B cell (primary cell): ENCODE measurements around the gene RIC1. TPM values are rescaled to one million over a fixed set of nuclear protein-coding genes. Genes with fewer than 3 reads are reported as not detected.

ENCODE experiments used
- ATAC-seq: fragments of 200-7000 bp; cut with Tn5 transposase; one replicate; pipeline ENCODE4 v1.10.0; 2021; ENCODE audit warnings: low read depth, mild to moderate bottlenecking, moderate number of reproducible peaks, moderate library complexity
- CTCF ChIA-PET: fragments of 350-600 bp; sonication (Branson Sonifier 250); formaldehyde crosslinking; loops from one replicate; lab custom pipeline; 2021; ENCODE audit warnings: antibody characterized with exemption, inconsistent platforms; lab: Charles Lee
- POLR2A ChIA-PET: fragments of 350-600 bp; sonication (Branson Sonifier 250); formaldehyde crosslinking; loops from one replicate; lab custom pipeline; 2021; ENCODE audit warnings: antibody characterized with exemption; lab: Charles Lee
- DNase-seq: peaks from one replicate; pipeline ENCODE4 v3.0.0; 2013
- H2AFZ ChIP-seq: 2 replicates; pipeline ENCODE4 v1.6.1; 2012; ENCODE audit warnings: mild to moderate bottlenecking, low read depth, low read length; ENCODE audit not compliant: insufficient read depth, poor library complexity, severe bottlenecking
- H3K27ac ChIP-seq, 2 donors: 1 replicate in 1 of 2; 2 replicates in 1 of 2; pipeline ENCODE4 v1.5.1; 2012 to 2013; ENCODE audit warnings: low read length in 2 of 2, mild to moderate bottlenecking in 2 of 2, moderate library complexity in 1 of 2
- H3K27me3 ChIP-seq, 4 experiments: fragments of 200-600 bp in 1 of 4; sonication (generic) in 1 of 4; replicated peaks in 1 of 4; 1 replicate in 2 of 4; 2 replicates in 2 of 4; pipeline versions ENCODE4 v1.6.1 to v1.7.0; 2013 to 2016; ENCODE audit warnings: low read length in 3 of 4, mild to moderate bottlenecking in 2 of 4, mixed read lengths in 1 of 4, moderate library complexity in 1 of 4; ENCODE audit not compliant: insufficient read depth in 4 of 4, control insufficient read depth in 3 of 4; ENCODE audit errors: control extremely low read depth in 1 of 4
- H3K36me3 ChIP-seq, 2 experiments: replicated peaks in 1 of 2; 1 replicate in 1 of 2; 2 replicates in 1 of 2; pipeline versions ENCODE4 v1.6.1 to v1.7.1; 2013; ENCODE audit warnings: low read length in 1 of 2; ENCODE audit not compliant: insufficient read depth in 2 of 2, control insufficient read depth in 1 of 2; ENCODE audit errors: control extremely low read depth in 1 of 2, extremely low read depth in 1 of 2
- H3K4me1 ChIP-seq, 2 donors: fragments of 200-600 bp in 1 of 2; sonication (generic) in 1 of 2; 1 replicate in 1 of 2; 2 replicates in 1 of 2; pipeline versions ENCODE4 v1.5.1 to v1.6.1; 2013 to 2017; ENCODE audit warnings: low read length in 2 of 2; ENCODE audit not compliant: control insufficient read depth in 2 of 2, insufficient read depth in 2 of 2
- H3K4me2 ChIP-seq: replicated peaks from 2 replicates; pipeline ENCODE3; 2012; ENCODE audit warnings: mild to moderate bottlenecking, low read depth, low read length; ENCODE audit not compliant: poor library complexity, severe bottlenecking
- H3K4me3 ChIP-seq, 5 experiments: fragments of 200-600 bp in 1 of 5; sonication (generic) in 1 of 5; 1 replicate in 3 of 5; 2 replicates in 2 of 5; pipeline versions ENCODE4 v1.5.1 to v1.7.0; 2011 to 2016; ENCODE audit warnings: low read length in 4 of 5, mild to moderate bottlenecking in 4 of 5, low read depth in 2 of 5, control low read depth in 1 of 5, moderate library complexity in 1 of 5; ENCODE audit not compliant: insufficient read depth in 1 of 5; ENCODE audit errors: control extremely low read depth in 1 of 5, extremely low read depth in 1 of 5
- H3K79me2 ChIP-seq: fragments of 200-600 bp; sonication (generic); one replicate; pipeline ENCODE4 v1.6.0; 2016; ENCODE audit warnings: low read length; ENCODE audit not compliant: control insufficient read depth, insufficient read depth
- H3K9ac ChIP-seq: fragments of 200-600 bp; sonication (generic); 2 replicates; pipeline ENCODE4 v1.6.1; 2017; ENCODE audit warnings: mild to moderate bottlenecking, low read length, moderate library complexity
- H3K9me3 ChIP-seq, 3 donors: one replicate each; pipeline versions ENCODE4 v1.6.1 to v1.7.1; 2013; ENCODE audit warnings: low read length in 2 of 3; ENCODE audit not compliant: control insufficient read depth in 2 of 3, insufficient read depth in 1 of 3; ENCODE audit errors: control extremely low read depth in 1 of 3
- H4K20me1 ChIP-seq: 2 replicates; pipeline ENCODE4 v1.6.0; 2012; ENCODE audit warnings: mild to moderate bottlenecking, low read length; ENCODE audit not compliant: insufficient read depth, control insufficient read depth, poor library complexity, severe bottlenecking
- H3K27ac Mint-ChIP-seq: one replicate; pipeline ENCODE4 v1.8.0; 2021; ENCODE audit warnings: mixed read lengths
- H3K27me3 Mint-ChIP-seq: one replicate; pipeline ENCODE4 v1.8.0; 2021; ENCODE audit warnings: mixed read lengths
- H3K4me1 Mint-ChIP-seq: one replicate; pipeline ENCODE4 v1.8.0; 2021; ENCODE audit warnings: mixed read lengths
- H3K4me3 Mint-ChIP-seq: one replicate; pipeline ENCODE4 v1.8.0; 2021; ENCODE audit warnings: mixed read lengths
- H3K9me3 Mint-ChIP-seq: one replicate; pipeline ENCODE4 v1.8.0; 2022; ENCODE audit warnings: mixed read lengths; ENCODE audit not compliant: insufficient read depth
- EZH2 ChIP-seq: IDR thresholded peaks from 2 replicates; pipeline ENCODE4 v1.6.1; 2012; ENCODE audit warnings: borderline replicate concordance, low read depth, mild to moderate bottlenecking, moderate library complexity, low read length; ENCODE audit not compliant: insufficient read depth, poor library complexity, severe bottlenecking
- WGBS: methylation state at CpG from one replicate; pipeline ENCODE4 v1.1.5; 2013; ENCODE audit warnings: missing lambda C conversion rate; ENCODE audit not compliant: insufficient coverage; 5-methylcytosine and 5-hydroxymethylcytosine counted together
- intact Hi-C: fragments of 100-400 bp; cut with micrococcal nuclease; formaldehyde crosslinking; loops from one replicate; pipeline ENCODE4 v1.10.0; 2022
- polyA plus RNA-seq: library from polyadenylated mRNA; depleted of rRNA; stranded (reverse); fragments of >200 nt; gene quantifications from 2 replicates; pipeline ENCODE4 v1.2.3, GENCODE V29; 2012
- total RNA-seq, 2 donors: library from RNA; stranded (reverse); fragments of 120-200 nt in 1 of 2; gene quantifications; 1 replicate in 1 of 2; 2 replicates in 1 of 2; pipeline versions ENCODE4 v1.2.3 to v1.2.4, GENCODE V29; 2013 to 2022
- TF ChIP-seq, protein P1 (sequence below): fragments of 200-600 bp; IDR thresholded peaks from one replicate; pipeline ENCODE4 v1.8.0; 2022; ENCODE audit warnings: antibody characterized with exemption, mild to moderate bottlenecking

RIC1 gene
- total and polyA plus RNA-seq, 2 donors (not counting 1 experiment from before 2014, with no cell fraction given), result 20.7 to 58.8 TPM

- WGBS, result no CpG with 5 or more reads among the region's 3 CpGs
- POLR2A ChIA-PET, result interaction anchor here (0.7 to 1.2 kb wide), 2 partner anchors 19 to 22 kb away, joined by 7 to 9 read pairs; partner anchors contain the start of gene RIC1
- Histone ChIP-seq H3K9ac (peak overlapping the region; percentile 67), H3K27me3 (no peaks in the 10 kb centered on the region), H2AFZ (peak overlapping the region; percentile 74), H3K36me3 (no peaks in the 10 kb centered on the region), H3K27ac (peak overlapping the region in 1 of 2 donors; percentile 74), H3K79me2 (peaks cover 46% of the 10 kb centered on the region), H3K4me3 (peak overlapping the region in 3 of 5 experiments; percentile 47 to 64 (median 51)), H3K4me2 (peak overlapping the region; percentile 75), H3K9me3 (no peaks in the 10 kb centered on the region), H4K20me1 (no peaks in the 10 kb centered on the region), H3K4me1 (peaks cover 12 to 14% of the 10 kb centered on the region in 2 donors)
- no peaks in the 10 kb centered on the region for H3K27me3 Mint-ChIP-seq
- no peaks in the 10 kb centered on the region for H3K9me3 Mint-ChIP-seq
- peak overlapping the region; percentile 89 for H3K4me3 Mint-ChIP-seq
- DNase-seq (no peak), ATAC-seq (no peak)
- peak overlapping the region; percentile 92 for H3K27ac Mint-ChIP-seq
- TF ChIP-seq, protein P1, sequence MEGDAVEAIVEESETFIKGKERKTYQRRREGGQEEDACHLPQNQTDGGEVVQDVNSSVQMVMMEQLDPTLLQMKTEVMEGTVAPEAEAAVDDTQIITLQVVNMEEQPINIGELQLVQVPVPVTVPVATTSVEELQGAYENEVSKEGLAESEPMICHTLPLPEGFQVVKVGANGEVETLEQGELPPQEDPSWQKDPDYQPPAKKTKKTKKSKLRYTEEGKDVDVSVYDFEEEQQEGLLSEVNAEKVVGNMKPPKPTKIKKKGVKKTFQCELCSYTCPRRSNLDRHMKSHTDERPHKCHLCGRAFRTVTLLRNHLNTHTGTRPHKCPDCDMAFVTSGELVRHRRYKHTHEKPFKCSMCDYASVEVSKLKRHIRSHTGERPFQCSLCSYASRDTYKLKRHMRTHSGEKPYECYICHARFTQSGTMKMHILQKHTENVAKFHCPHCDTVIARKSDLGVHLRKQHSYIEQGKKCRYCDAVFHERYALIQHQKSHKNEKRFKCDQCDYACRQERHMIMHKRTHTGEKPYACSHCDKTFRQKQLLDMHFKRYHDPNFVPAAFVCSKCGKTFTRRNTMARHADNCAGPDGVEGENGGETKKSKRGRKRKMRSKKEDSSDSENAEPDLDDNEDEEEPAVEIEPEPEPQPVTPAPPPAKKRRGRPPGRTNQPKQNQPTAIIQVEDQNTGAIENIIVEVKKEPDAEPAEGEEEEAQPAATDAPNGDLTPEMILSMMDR, result no peak
- no peak for TF ChIP-seq EZH2
- intact Hi-C loops, result loop anchor here (10.0 kb wide), 1 partner anchor 106 kb away; no protein-coding TSS in a partner anchor
- CTCF ChIA-PET, result interaction anchor here (0.6 to 2.4 kb wide), 9 partner anchors 9 to 423 kb away, joined by 3 to 22 read pairs (median 5); partner anchors contain the start of gene RIC1
- peaks cover 37% of the 10 kb centered on the region for H3K4me1 Mint-ChIP-seq
These were observed 19.7 kb upstream of the RIC1 start for GRCh38 chr9:5609226-5609596.

- Histone ChIP-seq H3K36me3 (no peaks in the 10 kb centered on the region), H2AFZ (no peak overlapping the region), H4K20me1 (no peaks in the 10 kb centered on the region), H3K79me2 (peaks cover 55% of the 10 kb centered on the region), H3K4me1 (peaks cover 12 to 14% of the 10 kb centered on the region in 2 donors), H3K9ac (no peak overlapping the region), H3K4me2 (no peak overlapping the region), H3K27ac (no peak overlapping the region), H3K4me3 (no peak overlapping the region), H3K9me3 (no peaks in the 10 kb centered on the region), H3K27me3 (no peaks in the 10 kb centered on the region)
- Mint-ChIP-seq H3K27me3 (no peaks in the 10 kb centered on the region), H3K27ac (peak overlapping the region; percentile 70), H3K4me3 (no peak overlapping the region), H3K9me3 (no peaks in the 10 kb centered on the region), H3K4me1 (peaks cover 46% of the 10 kb centered on the region)
- no peak for DNase-seq
- no CpG with 5 or more reads among the region's 2 CpGs for WGBS
- CTCF ChIA-PET, result interaction anchor here (1.3 to 2.4 kb wide), 2 partner anchors 10 kb away, joined by 8 to 22 read pairs; no protein-coding TSS in a partner anchor
- POLR2A ChIA-PET, result interaction anchor here (0.7 to 1.1 kb wide), 2 partner anchors 10 to 18 kb away, joined by 3 to 6 read pairs; no protein-coding TSS in a partner anchor
- TF ChIP-seq, protein P1, result no peak
- TF ChIP-seq EZH2, result no peak
- no peak for ATAC-seq
- intact Hi-C loops, result no loop called here
These were observed 18.4 kb upstream of the RIC1 start for GRCh38 chr9:5610491-5610890.
